Measurements from ENCODE around the gene MATR3.
"Not testable (repeated sequence)": the region's sequence is repeated elsewhere in the genome, so short reads cannot be mapped to it uniquely, and the experiment has no call there.

MATR3 gene

DNA sequence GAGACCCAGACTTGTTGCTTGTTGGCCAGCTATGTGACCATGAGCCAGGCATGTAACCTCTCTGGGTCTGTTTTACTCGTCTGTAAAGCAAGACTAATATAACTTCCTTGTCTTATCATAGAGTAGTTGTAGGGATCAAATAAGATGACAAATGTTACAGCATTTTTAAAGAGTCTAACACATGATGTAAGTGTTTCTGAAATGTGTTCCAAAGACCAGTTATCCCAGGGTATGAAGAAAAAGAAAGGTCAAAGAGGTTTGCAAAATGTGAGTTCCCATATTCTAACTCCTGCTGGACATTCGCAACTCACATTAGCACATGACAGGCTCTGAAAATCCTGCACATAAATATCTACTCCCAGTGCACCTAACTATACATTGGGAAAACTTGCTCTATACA, 28.5 kb upstream of the MATR3 start:
- TF ChIP-seq, protein P1, sequence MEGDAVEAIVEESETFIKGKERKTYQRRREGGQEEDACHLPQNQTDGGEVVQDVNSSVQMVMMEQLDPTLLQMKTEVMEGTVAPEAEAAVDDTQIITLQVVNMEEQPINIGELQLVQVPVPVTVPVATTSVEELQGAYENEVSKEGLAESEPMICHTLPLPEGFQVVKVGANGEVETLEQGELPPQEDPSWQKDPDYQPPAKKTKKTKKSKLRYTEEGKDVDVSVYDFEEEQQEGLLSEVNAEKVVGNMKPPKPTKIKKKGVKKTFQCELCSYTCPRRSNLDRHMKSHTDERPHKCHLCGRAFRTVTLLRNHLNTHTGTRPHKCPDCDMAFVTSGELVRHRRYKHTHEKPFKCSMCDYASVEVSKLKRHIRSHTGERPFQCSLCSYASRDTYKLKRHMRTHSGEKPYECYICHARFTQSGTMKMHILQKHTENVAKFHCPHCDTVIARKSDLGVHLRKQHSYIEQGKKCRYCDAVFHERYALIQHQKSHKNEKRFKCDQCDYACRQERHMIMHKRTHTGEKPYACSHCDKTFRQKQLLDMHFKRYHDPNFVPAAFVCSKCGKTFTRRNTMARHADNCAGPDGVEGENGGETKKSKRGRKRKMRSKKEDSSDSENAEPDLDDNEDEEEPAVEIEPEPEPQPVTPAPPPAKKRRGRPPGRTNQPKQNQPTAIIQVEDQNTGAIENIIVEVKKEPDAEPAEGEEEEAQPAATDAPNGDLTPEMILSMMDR (IDR thresholded peaks at IDR 0.05; ENCODE audit: insufficient read depth, low read depth, low read length, missing control alignments) = no peak
- H3K4me3 ChIP-seq (ENCODE audit: low read depth, low read length) = no peak overlapping the region
- no peak for DNase-seq (ENCODE audit: low read depth)

DNA sequence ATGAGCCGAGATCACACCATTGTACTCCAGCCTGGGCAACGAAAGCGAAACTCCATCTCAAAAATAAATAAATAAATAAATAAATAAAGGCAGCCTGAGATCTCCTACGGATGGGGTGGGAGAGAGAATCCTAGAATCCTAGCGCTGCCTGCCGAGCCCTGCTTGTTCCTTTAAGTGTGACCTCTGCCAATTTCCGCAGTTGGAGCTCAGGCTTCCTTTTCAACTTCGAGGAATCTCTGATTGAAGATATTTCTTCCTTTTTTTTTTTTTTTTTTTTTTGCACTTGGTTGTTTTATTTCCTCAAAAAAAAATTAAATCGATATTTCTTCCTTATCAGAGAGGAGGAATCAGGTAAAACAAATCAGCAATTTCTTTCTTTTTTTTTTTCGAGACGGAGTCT, 27.3 kb upstream of the MATR3 start:
- DNase-seq (ENCODE audit: low read depth) = no peak
- TF ChIP-seq, protein P1 (IDR thresholded peaks at IDR 0.05; ENCODE audit: insufficient read depth, low read depth, low read length, missing control alignments) = no peak
- no peak overlapping the region for H3K4me3 ChIP-seq (ENCODE audit: low read depth, low read length)

DNA sequence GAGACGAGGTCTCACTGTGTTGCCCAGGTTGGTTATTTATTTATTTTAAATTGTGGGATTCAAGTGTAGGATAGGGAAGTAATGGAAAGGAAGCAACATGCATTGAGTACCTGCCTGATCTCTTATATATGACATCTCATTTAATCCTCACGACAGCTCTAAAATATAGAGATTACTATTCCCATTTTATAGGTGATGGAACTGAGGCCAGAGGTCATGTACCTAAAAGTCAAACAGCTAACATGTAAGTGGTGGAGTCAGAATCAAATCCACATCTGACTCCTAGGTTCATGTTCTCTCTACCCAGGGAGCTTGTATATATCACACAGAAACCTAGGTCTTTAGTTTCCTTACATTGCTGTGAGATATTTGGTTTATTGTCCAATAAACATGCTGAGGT, 26.1 kb upstream of the MATR3 start:
- no peak for DNase-seq (ENCODE audit: low read depth)
- TF ChIP-seq, protein P1 (IDR thresholded peaks at IDR 0.05; ENCODE audit: insufficient read depth, low read depth, low read length, missing control alignments) = no peak
- no peak overlapping the region for H3K4me3 ChIP-seq (ENCODE audit: low read depth, low read length)

DNA sequence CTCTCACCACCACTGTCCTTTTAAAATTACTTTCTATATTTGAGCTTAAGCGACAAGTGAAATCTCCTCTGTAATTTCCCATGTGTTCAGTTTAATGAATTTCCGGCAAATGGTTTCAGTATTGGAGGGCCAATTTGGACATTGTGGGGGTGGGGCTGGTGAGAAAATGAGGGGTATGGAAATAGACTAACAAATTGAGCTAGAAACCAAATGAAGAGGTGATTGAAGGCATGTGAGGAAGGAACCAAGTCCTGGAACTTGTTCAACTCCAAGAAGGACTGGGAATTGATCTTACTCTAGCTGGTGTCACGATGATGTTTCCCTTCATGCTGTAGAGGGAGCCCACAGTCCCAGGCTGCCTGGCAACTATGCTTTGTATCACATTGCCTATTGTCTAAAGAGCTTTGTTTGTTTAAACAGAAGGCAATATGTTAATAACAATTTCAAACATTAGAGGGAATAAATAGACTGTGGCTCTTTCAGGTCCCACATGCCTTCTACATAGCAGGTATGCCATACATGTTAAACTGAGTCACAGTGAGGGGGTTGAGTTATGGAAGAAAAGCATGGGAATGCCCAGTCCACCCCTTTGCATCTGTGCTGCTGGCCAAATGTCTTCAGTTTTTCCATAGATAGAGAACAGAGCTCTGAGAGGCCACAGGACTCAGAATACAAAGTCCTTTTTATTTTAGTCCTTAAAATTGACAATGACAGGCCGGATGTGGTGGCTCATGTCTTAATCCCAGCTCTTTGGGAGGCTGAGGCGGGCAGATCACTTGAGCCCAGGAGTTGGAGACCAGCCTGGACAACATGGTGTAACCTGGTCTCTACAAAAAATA, 25.0 kb upstream of the MATR3 start:
- peak; percentile 66 for DNase-seq (ENCODE audit: low read depth)
- H3K4me3 ChIP-seq (ENCODE audit: low read depth, low read length) = no peak overlapping the region
- TF ChIP-seq, protein P1 (IDR thresholded peaks at IDR 0.05; ENCODE audit: insufficient read depth, low read depth, low read length, missing control alignments) = no peak

DNA sequence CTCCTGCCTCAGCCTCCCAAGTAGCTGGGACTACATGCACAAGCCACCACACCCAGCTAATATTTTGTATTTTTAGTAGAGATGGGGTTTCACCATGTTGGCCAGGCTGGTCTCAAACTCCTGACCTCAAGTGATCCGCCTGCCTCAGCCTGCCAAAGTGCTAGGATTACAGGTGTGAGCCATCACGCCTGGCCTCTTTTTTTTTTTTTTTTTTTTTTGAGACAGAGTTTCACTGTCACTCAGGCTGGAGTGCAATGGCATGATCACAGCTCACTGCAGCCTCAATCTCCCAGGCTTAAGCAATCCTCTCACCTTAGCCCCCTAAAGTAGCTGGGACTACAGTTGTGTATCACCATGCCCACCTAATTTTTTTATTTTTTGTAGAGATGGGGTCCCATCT, 22.8 kb upstream of the MATR3 start:
- not testable (repeated sequence) for H3K4me3 ChIP-seq (ENCODE audit: low read depth, low read length); DNase-seq (ENCODE audit: low read depth)

DNA sequence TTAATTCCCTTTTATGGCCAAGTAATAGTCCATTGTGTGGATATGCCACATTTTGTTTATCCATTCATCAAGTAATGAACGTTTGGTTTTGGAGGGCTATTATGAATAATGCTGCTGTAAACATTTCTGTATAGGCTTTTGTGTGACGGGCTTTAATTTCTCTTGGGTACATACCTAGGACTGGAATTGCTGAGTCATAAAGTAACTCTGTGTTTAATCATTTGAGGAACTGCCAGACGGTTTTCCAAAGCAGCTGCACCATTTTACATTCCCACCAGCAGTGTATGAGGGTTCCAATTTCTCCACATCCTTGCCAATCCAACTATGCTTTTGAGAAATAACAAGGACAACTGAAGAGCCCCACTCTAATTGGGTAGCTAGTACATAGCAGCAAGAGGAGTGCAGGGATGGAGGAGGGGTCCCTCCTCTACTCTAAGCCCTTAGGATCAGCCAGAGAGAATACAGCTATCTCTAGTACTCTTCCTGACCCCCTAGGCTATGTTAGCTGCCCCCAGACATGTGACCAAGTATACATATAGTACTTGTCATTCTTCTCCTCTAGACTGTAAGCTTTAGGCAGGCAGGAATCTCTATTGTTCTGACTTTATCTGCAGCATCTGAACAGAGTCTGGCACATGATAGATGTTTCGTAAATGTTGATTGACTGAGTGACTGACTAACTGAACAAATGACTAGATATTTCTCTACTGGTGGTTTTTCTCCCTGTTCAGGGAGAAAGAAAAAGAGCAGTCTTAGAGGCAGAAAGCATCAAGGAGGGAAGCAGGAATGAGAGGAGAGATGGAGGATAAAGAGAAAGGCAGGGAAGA, 22.1 kb upstream of the MATR3 start:
- no peak overlapping the region for H3K4me3 ChIP-seq (ENCODE audit: low read depth, low read length)
- TF ChIP-seq, protein P1 (IDR thresholded peaks at IDR 0.05; ENCODE audit: insufficient read depth, low read depth, low read length, missing control alignments) = no peak
- DNase-seq (ENCODE audit: low read depth) = no peak

Measured in GM12865 (cell line).